HG03378 (cell line): ENCODE results near the gene NBPF3.
A peak's percentile ranks its signal among the peaks of the same experiment; 100 is the strongest.

Source experiments
- ATAC-seq: cut with Tn5 transposase; IDR thresholded peaks from one replicate; pipeline ENCODE4 v1.9.1; 2021; ENCODE audit warnings: mild to moderate bottlenecking, moderate library complexity; ENCODE audit not compliant: unreplicated experiment

The NBPF3 gene

GRCh38 chr1:21492356-21492625, 52.4 kb downstream of the NBPF3 start:
- no peak for ATAC-seq

GRCh38 chr1:21494196-21494595, 54.3 kb downstream of the NBPF3 start:
- no peak for ATAC-seq

- no peak for ATAC-seq
These were observed 55.4 kb downstream of the NBPF3 start for GRCh38 chr1:21495225-21495820.

GRCh38 chr1:21496063-21496462, 56.1 kb downstream of the NBPF3 start:
- no peak for ATAC-seq

GRCh38 chr1:21496886-21497285, 56.9 kb downstream of the NBPF3 start:
- no peak for ATAC-seq

- no peak for ATAC-seq
These were observed 57.6 kb downstream of the NBPF3 start for GRCh38 chr1:21497466-21498061.

- no peak for ATAC-seq
These were observed 59.5 kb downstream of the NBPF3 start for GRCh38 chr1:21499283-21499950.

- ATAC-seq, result no peak
These were observed 63.9 kb downstream of the NBPF3 start for GRCh38 chr1:21503706-21504377.

- no peak for ATAC-seq
These were observed 66.9 kb downstream of the NBPF3 start for GRCh38 chr1:21506804-21507203.

GRCh38 chr1:21507511-21508270, 67.8 kb downstream of the NBPF3 start:
- no peak for ATAC-seq

GRCh38 chr1:21508580-21509350, 68.8 kb downstream of the NBPF3 start:
- ATAC-seq, result no peak

- no peak for ATAC-seq
These were observed 69.6 kb downstream of the NBPF3 start, which contains the start of gene ALPL for GRCh38 chr1:21509351-21510112. Gene ALPL, plus strand, starts transcription at chr1:21509423. Its CDS starts 44,659 bp downstream, at chr1:21554082.

GRCh38 chr1:21510113-21510493, 70.2 kb downstream of the NBPF3 start:
- no peak for ATAC-seq

- ATAC-seq, result no peak
These were observed 71.1 kb downstream of the NBPF3 start for GRCh38 chr1:21510885-21511578.

GRCh38 chr1:21511579-21512522, 71.9 kb downstream of the NBPF3 start:
- ATAC-seq, result no peak

GRCh38 chr1:21514245-21514644, 74.3 kb downstream of the NBPF3 start:
- peak; percentile 59 for ATAC-seq

- ATAC-seq, result no peak
These were observed 77.2 kb downstream of the NBPF3 start for GRCh38 chr1:21517161-21517589.
